ENCODE results near the gene LRCH3. TPM values are rescaled to one million over a fixed set of nuclear protein-coding genes. Genes with fewer than 3 reads are reported as not detected.

LRCH3 gene
- polyA plus RNA-seq, 4 donors, result 4.6 to 32.2 (median 16.1) TPM

GRCh38 chr3:197833930-197834715 lies 43.1 kb downstream of the LRCH3 start:
- Histone ChIP-seq H3K36me3 (ENCODE audit: control insufficient read depth in 3 of 3, insufficient read depth in 2 of 3, low read depth in 1 of 3, low read length in 3 of 3) (peaks cover 0 to 31% (median 11%) of the 10 kb centered on the region in 3 donors), H3K27ac (ENCODE audit: low read depth in 1 of 3, low read length in 2 of 3) (no peak overlapping the region), H3K27me3 (ENCODE audit: control insufficient read depth in 3 of 3, insufficient read depth in 3 of 3, low read length in 3 of 3) (no peaks in the 10 kb centered on the region), H3K4me3 (ENCODE audit: low read depth in 1 of 3, low read length in 3 of 3) (no peak overlapping the region), H3K4me1 (ENCODE audit: control insufficient read depth in 3 of 3, insufficient read depth in 2 of 3, low read depth in 1 of 3, low read length in 2 of 3) (no peaks in the 10 kb centered on the region), H3K9me3 (ENCODE audit: control insufficient read depth in 2 of 2, insufficient read depth in 1 of 2, low read depth in 1 of 2, low read length in 1 of 2) (no peaks in the 10 kb centered on the region)
- 84 to 91% (median 84%) methylated on average over 8 of the region's 8 CpGs for WGBS, 3 donors
- FAIRE-seq (no peak), DNase-seq (no peak)

GRCh38 chr3:197835509-197835908 lies 44.5 kb downstream of the LRCH3 start:
- H3K4me1 ChIP-seq (ENCODE audit: control insufficient read depth in 3 of 3, insufficient read depth in 2 of 3, low read depth in 1 of 3, low read length in 2 of 3), result no peaks in the 10 kb centered on the region
- no peaks in the 10 kb centered on the region for H3K9me3 ChIP-seq (ENCODE audit: control insufficient read depth in 2 of 2, insufficient read depth in 1 of 2, low read depth in 1 of 2, low read length in 1 of 2)
- no peak for DNase-seq
- H3K27ac ChIP-seq (ENCODE audit: low read depth in 1 of 3, low read length in 2 of 3), result no peak overlapping the region
- 87 to 99% (median 89%) methylated on average over 5 of the region's 5 CpGs for WGBS, 3 donors
- FAIRE-seq, result no peak
- H3K36me3 ChIP-seq (ENCODE audit: control insufficient read depth in 3 of 3, insufficient read depth in 2 of 3, low read depth in 1 of 3, low read length in 3 of 3), result peaks cover 0 to 36% (median 9%) of the 10 kb centered on the region in 3 donors
- no peak overlapping the region for H3K4me3 ChIP-seq (ENCODE audit: low read depth in 1 of 3, low read length in 3 of 3)
- H3K27me3 ChIP-seq (ENCODE audit: control insufficient read depth in 3 of 3, insufficient read depth in 3 of 3, low read length in 3 of 3), result no peaks in the 10 kb centered on the region

DNA sequence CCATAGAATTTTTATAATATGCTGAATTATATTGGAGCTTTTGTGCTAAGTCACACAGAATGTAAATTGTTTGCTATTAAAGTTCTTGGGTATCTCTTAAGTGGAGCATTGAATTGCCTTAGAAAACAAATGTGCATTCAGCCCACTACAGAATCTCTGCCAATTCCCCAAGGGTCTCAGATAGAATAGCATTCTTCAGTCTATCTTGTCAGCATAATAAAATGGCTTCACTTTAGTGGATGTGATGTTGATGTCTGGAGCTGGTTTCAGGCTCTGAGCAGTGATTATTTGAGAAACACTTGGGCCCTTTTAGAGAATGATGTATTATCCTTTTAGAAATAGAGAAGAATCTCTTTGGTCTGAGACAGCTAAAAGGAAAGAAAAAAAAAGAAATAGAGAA lies 45.2 kb downstream of the LRCH3 start:
- H3K36me3 ChIP-seq (ENCODE audit: control insufficient read depth in 3 of 3, insufficient read depth in 2 of 3, low read depth in 1 of 3, low read length in 3 of 3), result peaks cover 3 to 37% (median 9%) of the 10 kb centered on the region in 3 donors
- FAIRE-seq, result no peak

DNA sequence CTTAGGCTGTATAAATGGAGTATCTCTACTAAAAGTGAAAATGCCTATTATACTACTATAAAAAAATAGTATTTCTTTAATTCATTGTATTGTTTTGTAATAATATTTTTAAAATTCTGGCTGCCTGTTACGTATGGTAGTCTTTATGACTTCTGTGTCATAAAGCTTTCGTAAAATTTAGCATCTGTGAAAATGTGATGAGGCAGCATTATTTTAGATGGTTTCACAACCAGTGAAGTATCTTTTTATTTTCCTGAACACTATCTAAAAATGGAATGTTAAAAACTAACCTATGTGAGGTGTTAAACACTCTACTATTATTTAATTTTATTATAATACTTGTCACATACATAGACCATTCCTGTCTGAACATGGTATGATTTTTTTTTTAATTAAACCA lies 46.2 kb downstream of the LRCH3 start:
- WGBS, 3 donors, result 95 to 99% (median 95%) methylated on average over 2 of the region's 2 CpGs
- Histone ChIP-seq H3K27ac (ENCODE audit: low read depth in 1 of 3, low read length in 2 of 3) (no peak overlapping the region), H3K4me3 (ENCODE audit: low read depth in 1 of 3, low read length in 3 of 3) (no peak overlapping the region), H3K4me1 (ENCODE audit: control insufficient read depth in 3 of 3, insufficient read depth in 2 of 3, low read depth in 1 of 3, low read length in 2 of 3) (no peaks in the 10 kb centered on the region), H3K27me3 (ENCODE audit: control insufficient read depth in 3 of 3, insufficient read depth in 3 of 3, low read length in 3 of 3) (no peaks in the 10 kb centered on the region), H3K9me3 (ENCODE audit: control insufficient read depth in 2 of 2, insufficient read depth in 1 of 2, low read depth in 1 of 2, low read length in 1 of 2) (no peaks in the 10 kb centered on the region), H3K36me3 (ENCODE audit: control insufficient read depth in 3 of 3, insufficient read depth in 2 of 3, low read depth in 1 of 3, low read length in 3 of 3) (peaks cover 4 to 35% (median 4%) of the 10 kb centered on the region in 3 donors)
- FAIRE-seq (no peak), DNase-seq (no peak)

More for the DNA sequence above, 45.2 kb downstream of the LRCH3 start:
- no peaks in the 10 kb centered on the region for H3K9me3 ChIP-seq (ENCODE audit: control insufficient read depth in 2 of 2, insufficient read depth in 1 of 2, low read depth in 1 of 2, low read length in 1 of 2)
- DNase-seq, result no peak
- no peak overlapping the region for H3K27ac ChIP-seq (ENCODE audit: low read depth in 1 of 3, low read length in 2 of 3)
- no peaks in the 10 kb centered on the region for H3K27me3 ChIP-seq (ENCODE audit: control insufficient read depth in 3 of 3, insufficient read depth in 3 of 3, low read length in 3 of 3)
- no peaks in the 10 kb centered on the region for H3K4me1 ChIP-seq (ENCODE audit: control insufficient read depth in 3 of 3, insufficient read depth in 2 of 3, low read depth in 1 of 3, low read length in 2 of 3)
- no peak overlapping the region for H3K4me3 ChIP-seq (ENCODE audit: low read depth in 1 of 3, low read length in 3 of 3)

GRCh38 chr3:197841789-197842188 lies 50.7 kb downstream of the LRCH3 start:
- Histone ChIP-seq H3K36me3 (ENCODE audit: control insufficient read depth in 3 of 3, insufficient read depth in 2 of 3, low read depth in 1 of 3, low read length in 3 of 3) (peaks cover 1 to 47% (median 16%) of the 10 kb centered on the region in 3 donors), H3K27ac (ENCODE audit: low read depth in 1 of 3, low read length in 2 of 3) (no peak overlapping the region), H3K4me3 (ENCODE audit: low read depth in 1 of 3, low read length in 3 of 3) (no peak overlapping the region), H3K4me1 (ENCODE audit: control insufficient read depth in 3 of 3, insufficient read depth in 2 of 3, low read depth in 1 of 3, low read length in 2 of 3) (no peaks in the 10 kb centered on the region), H3K9me3 (ENCODE audit: control insufficient read depth in 2 of 2, insufficient read depth in 1 of 2, low read depth in 1 of 2, low read length in 1 of 2) (no peaks in the 10 kb centered on the region), H3K27me3 (ENCODE audit: control insufficient read depth in 3 of 3, insufficient read depth in 3 of 3, low read length in 3 of 3) (no peaks in the 10 kb centered on the region)
- DNase-seq (no peak), FAIRE-seq (no peak)
- 89 to 97% (median 89%) methylated on average over 5 of the region's 5 CpGs for WGBS, 3 donors

DNA sequence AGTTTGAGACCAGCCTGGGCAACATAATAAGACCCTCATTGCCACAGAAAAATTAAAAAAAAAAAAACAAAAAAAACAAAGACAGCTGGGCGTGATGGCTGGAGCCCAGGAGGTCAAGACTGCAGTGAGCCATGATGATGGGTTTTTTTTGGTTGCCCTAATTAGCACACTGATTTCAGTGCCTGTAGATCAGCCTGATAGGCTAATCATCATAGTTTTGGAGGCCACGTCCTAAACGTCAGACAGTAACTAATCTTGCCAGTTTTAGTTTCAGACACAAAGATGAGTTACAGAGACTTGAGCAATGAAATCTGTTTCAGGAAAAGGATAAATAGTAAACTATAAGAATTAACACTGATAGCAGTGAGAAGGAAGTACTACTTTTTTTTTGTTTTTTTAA lies 55.4 kb downstream of the LRCH3 start:
- Histone ChIP-seq H3K4me1 (ENCODE audit: control insufficient read depth in 3 of 3, insufficient read depth in 2 of 3, low read depth in 1 of 3, low read length in 2 of 3) (peaks cover 0 to 2% (median 0%) of the 10 kb centered on the region in 3 donors), H3K9me3 (ENCODE audit: control insufficient read depth in 2 of 2, insufficient read depth in 1 of 2, low read depth in 1 of 2, low read length in 1 of 2) (no peaks in the 10 kb centered on the region), H3K27ac (ENCODE audit: low read depth in 1 of 3, low read length in 2 of 3) (peak overlapping the region in 1 of 3 donors; percentile 41), H3K27me3 (ENCODE audit: control insufficient read depth in 3 of 3, insufficient read depth in 3 of 3, low read length in 3 of 3) (no peaks in the 10 kb centered on the region), H3K4me3 (ENCODE audit: low read depth in 1 of 3, low read length in 3 of 3) (no peak overlapping the region), H3K36me3 (ENCODE audit: control insufficient read depth in 3 of 3, insufficient read depth in 2 of 3, low read depth in 1 of 3, low read length in 3 of 3) (peaks cover 8 to 42% (median 13%) of the 10 kb centered on the region in 3 donors)
- DNase-seq, result no peak
- no peak for FAIRE-seq
- WGBS, 3 donors, result 71 to 90% (median 89%) methylated on average over 3 of the region's 3 CpGs

GRCh38 chr3:197847866-197848401 lies 56.9 kb downstream of the LRCH3 start:
- no peak for FAIRE-seq
- H3K27ac ChIP-seq (ENCODE audit: low read depth in 1 of 3, low read length in 2 of 3), result peak overlapping the region in 2 of 3 donors; percentile 41 to 87
- DNase-seq, result peak; percentile 41 to 74
- no peaks in the 10 kb centered on the region for H3K9me3 ChIP-seq (ENCODE audit: control insufficient read depth in 2 of 2, insufficient read depth in 1 of 2, low read depth in 1 of 2, low read length in 1 of 2)
- peaks cover 0 to 2% (median 0%) of the 10 kb centered on the region in 3 donors for H3K4me1 ChIP-seq (ENCODE audit: control insufficient read depth in 3 of 3, insufficient read depth in 2 of 3, low read depth in 1 of 3, low read length in 2 of 3)
- 24 to 30% (median 26%) methylated on average over 8 of the region's 8 CpGs for WGBS, 3 donors
- peaks cover 8 to 41% (median 10%) of the 10 kb centered on the region in 3 donors for H3K36me3 ChIP-seq (ENCODE audit: control insufficient read depth in 3 of 3, insufficient read depth in 2 of 3, low read depth in 1 of 3, low read length in 3 of 3)
- H3K4me3 ChIP-seq (ENCODE audit: low read depth in 1 of 3, low read length in 3 of 3), result peak overlapping the region in 1 of 3 donors; percentile 11
- H3K27me3 ChIP-seq (ENCODE audit: control insufficient read depth in 3 of 3, insufficient read depth in 3 of 3, low read length in 3 of 3), result no peaks in the 10 kb centered on the region

GRCh38 chr3:197854596-197855343 lies 63.7 kb downstream of the LRCH3 start:
- no peak for FAIRE-seq
- no peaks in the 10 kb centered on the region for H3K4me1 ChIP-seq (ENCODE audit: control insufficient read depth in 3 of 3, insufficient read depth in 2 of 3, low read depth in 1 of 3, low read length in 2 of 3)
- H3K27me3 ChIP-seq (ENCODE audit: control insufficient read depth in 3 of 3, insufficient read depth in 3 of 3, low read length in 3 of 3), result no peaks in the 10 kb centered on the region
- H3K4me3 ChIP-seq (ENCODE audit: low read depth in 1 of 3, low read length in 3 of 3), result no peak overlapping the region
- DNase-seq, result peak; percentile 8 to 31
- no peaks in the 10 kb centered on the region for H3K9me3 ChIP-seq (ENCODE audit: control insufficient read depth in 2 of 2, insufficient read depth in 1 of 2, low read depth in 1 of 2, low read length in 1 of 2)
- WGBS, 3 donors, result 84 to 89% (median 88%) methylated on average over 8 of the region's 8 CpGs
- H3K36me3 ChIP-seq (ENCODE audit: control insufficient read depth in 3 of 3, insufficient read depth in 2 of 3, low read depth in 1 of 3, low read length in 3 of 3), result peaks cover 6 to 24% (median 13%) of the 10 kb centered on the region in 3 donors
- no peak overlapping the region for H3K27ac ChIP-seq (ENCODE audit: low read depth in 1 of 3, low read length in 2 of 3)
